SK-N-MC (cell line): ENCODE measurements around the gene PLEKHG5.

Source experiments
- EZH2 ChIP-seq: fragments of 200-600 bp; sonication (generic); IDR thresholded peaks from one replicate; pipeline ENCODE4 v1.6.1; 2017; ENCODE audit warnings: antibody characterized with exemption
- FOXP2 ChIP-seq: optimal IDR thresholded peaks from 2 replicates; pipeline ENCODE3; 2011; ENCODE audit warnings: mild to moderate bottlenecking, moderate library complexity; ENCODE audit not compliant: insufficient read depth; ENCODE audit errors: extremely low read length, control extremely low read depth
- POLR2AphosphoS5 ChIP-seq: IDR thresholded peaks from 2 replicates; pipeline ENCODE4 v1.6.1; 2012; ENCODE audit warnings: mild to moderate bottlenecking, low read depth, low read length, borderline replicate concordance

DNA sequence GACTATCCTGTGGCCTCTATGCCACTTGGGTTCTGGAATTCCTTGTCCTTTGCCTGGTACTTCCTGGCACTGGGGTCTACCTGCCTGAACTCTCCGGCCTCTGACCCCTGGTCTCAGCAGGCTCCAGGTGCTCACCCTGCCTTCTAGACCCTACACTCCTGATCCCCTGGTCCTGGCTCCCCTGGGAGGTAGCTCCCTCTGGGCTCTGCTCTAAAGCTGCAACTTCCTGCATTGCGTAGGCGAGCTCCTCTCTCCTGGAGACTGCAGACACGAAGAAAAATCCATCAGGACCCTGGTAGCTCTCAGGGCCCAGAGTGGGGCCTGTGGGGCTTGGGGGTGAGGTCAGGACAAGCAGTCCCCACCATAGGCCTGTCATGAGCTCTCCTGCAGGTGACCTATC is 7.8 kb upstream of the PLEKHG5 start:
- no peak for TF ChIP-seq EZH2
- TF ChIP-seq POLR2AphosphoS5 = no peak
- no peak for TF ChIP-seq FOXP2
